Fibroblast of pulmonary artery (primary cell): ENCODE measurements around the gene PLEKHM3.

Experiments
- DNase-seq: peaks from one replicate; pipeline ENCODE4 v3.0.0-alpha.2; 2010; ENCODE audit warnings: low read depth
- H3K4me3 ChIP-seq: replicated peaks from 2 replicates; pipeline ENCODE4 v1.5.1; 2011; ENCODE audit warnings: low read depth, mild to moderate bottlenecking, control low read depth, low read length, moderate library complexity
- TF ChIP-seq, protein P1 (sequence below): IDR thresholded peaks from 2 replicates; pipeline ENCODE4 v1.5.1; 2011; ENCODE audit warnings: mild to moderate bottlenecking, control low read depth, low read length, inconsistent platforms; ENCODE audit errors: missing control alignments

PLEKHM3 gene

GRCh38 chr2:207902821-207903220, 122.5 kb downstream of the PLEKHM3 start:
- TF ChIP-seq, protein P1, sequence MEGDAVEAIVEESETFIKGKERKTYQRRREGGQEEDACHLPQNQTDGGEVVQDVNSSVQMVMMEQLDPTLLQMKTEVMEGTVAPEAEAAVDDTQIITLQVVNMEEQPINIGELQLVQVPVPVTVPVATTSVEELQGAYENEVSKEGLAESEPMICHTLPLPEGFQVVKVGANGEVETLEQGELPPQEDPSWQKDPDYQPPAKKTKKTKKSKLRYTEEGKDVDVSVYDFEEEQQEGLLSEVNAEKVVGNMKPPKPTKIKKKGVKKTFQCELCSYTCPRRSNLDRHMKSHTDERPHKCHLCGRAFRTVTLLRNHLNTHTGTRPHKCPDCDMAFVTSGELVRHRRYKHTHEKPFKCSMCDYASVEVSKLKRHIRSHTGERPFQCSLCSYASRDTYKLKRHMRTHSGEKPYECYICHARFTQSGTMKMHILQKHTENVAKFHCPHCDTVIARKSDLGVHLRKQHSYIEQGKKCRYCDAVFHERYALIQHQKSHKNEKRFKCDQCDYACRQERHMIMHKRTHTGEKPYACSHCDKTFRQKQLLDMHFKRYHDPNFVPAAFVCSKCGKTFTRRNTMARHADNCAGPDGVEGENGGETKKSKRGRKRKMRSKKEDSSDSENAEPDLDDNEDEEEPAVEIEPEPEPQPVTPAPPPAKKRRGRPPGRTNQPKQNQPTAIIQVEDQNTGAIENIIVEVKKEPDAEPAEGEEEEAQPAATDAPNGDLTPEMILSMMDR: no peak
- H3K4me3 ChIP-seq: no peak overlapping the region
- peak; percentile 49 for DNase-seq

DNA sequence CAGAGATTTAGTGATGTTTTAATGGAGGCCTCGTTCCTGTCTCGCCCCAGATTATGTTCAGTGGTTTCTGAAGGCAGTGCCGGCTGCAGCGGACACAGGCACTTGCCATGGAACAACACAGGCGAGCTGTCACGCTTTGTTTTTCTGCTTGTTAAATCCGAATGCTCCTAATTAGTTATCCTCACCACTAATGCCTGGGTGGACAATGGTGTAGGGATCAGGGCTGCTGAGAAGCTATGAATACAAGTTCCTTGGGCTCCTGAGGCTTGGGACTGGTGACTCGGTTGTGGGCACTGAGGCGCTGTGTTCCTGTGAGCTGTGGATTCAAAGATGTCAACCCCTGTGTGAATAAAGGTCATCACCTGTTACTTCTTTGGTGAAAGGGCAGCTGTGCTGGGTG, 123.5 kb downstream of the PLEKHM3 start:
- no peak for DNase-seq
- TF ChIP-seq, protein P1: no peak
- H3K4me3 ChIP-seq: no peak overlapping the region

- no peak overlapping the region for H3K4me3 ChIP-seq
- TF ChIP-seq, protein P1: no peak
- DNase-seq: no peak
These were observed 123.9 kb downstream of the PLEKHM3 start for GRCh38 chr2:207901401-207901800.

- no peak overlapping the region for H3K4me3 ChIP-seq
These were observed 127.0 kb downstream of the PLEKHM3 start for GRCh38 chr2:207898354-207898695.

DNA sequence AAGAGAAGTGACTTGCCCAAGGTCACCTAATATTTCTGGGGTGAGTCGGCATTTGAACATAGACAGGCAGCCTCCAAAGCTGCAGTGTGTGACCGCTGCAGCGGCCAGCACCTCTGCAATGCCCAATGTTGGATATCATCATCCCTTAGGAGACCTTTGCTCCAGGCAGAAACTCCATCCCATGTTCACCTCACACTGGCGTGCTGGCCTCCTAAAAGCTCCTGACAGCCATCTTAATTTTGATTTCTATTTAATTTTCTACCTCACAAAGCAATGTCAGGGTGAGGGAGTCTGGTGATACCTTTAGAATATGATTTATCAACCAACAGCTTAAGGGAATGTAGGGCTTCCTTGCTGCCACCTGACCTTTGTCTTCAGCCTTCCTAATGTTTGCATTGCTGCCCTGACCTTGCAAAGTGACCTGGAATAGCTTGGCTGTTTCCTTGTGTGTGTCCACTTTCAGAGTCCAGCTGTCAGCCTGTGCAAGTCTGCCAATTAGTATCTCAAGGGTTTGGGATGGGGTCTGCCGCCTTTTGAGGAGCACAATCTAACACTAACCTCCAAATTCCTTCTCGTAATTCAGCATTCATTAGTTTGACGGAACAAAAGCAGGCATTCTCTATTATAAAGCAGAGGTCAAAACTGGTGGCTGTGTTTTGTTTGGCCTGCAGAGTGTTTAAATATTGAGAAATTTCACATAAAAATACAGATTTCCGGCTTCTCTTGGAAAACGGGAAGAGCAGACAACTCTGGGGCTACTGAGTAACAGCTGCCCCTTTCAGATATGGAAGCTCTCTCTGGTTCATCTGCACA, 127.6 kb downstream of the PLEKHM3 start:
- no peak overlapping the region for H3K4me3 ChIP-seq
- TF ChIP-seq, protein P1: no peak
- no peak for DNase-seq

More at GRCh38 chr2:207898354-207898695, 127.0 kb downstream of the PLEKHM3 start:
- TF ChIP-seq, protein P1: no peak
- DNase-seq: no peak

- TF ChIP-seq, protein P1: peak; percentile 9
- H3K4me3 ChIP-seq: no peak overlapping the region
- no peak for DNase-seq
These were observed 128.6 kb downstream of the PLEKHM3 start for GRCh38 chr2:207896525-207897285.
